Esophagus squamous epithelium (tissue), 5 donors: ENCODE data around the gene GPBP1. TPM values are rescaled to one million over a fixed set of nuclear protein-coding genes. Genes with fewer than 3 reads are reported as not detected.

ENCODE experiments used
- DNase-seq: peaks from one replicate; lab custom pipeline; 2025; lab: John Stamatoyannopoulos, UW
- H3K27ac ChIP-seq, 4 donors: fragments of 200-600 bp; sonication (generic); one replicate each; pipeline ENCODE4 v1.5.1; 2016 to 2019; ENCODE audit warnings: mild to moderate bottlenecking in 1 of 4
- H3K27me3 ChIP-seq, 4 donors: fragments of 200-600 bp; sonication (generic); 1 replicate in 3 of 4; 2 replicates in 1 of 4; pipeline versions ENCODE4 v1.5.1 to v1.6.0; 2017 to 2021; ENCODE audit warnings: antibody characterized with exemption in 1 of 4
- H3K36me3 ChIP-seq, 3 donors: fragments of 200-600 bp; sonication (generic); one replicate each; pipeline ENCODE4 v1.5.1; 2016 to 2019
- H3K4me1 ChIP-seq, 3 donors: fragments of 200-600 bp; sonication (generic); one replicate each; pipeline ENCODE4 v1.5.1; 2017 to 2019
- H3K4me3 ChIP-seq, 4 donors: fragments of 200-600 bp; sonication (generic); 1 replicate in 3 of 4; 2 replicates in 1 of 4; pipeline ENCODE4 v1.5.1; 2016 to 2019; ENCODE audit warnings: mild to moderate bottlenecking in 2 of 4, moderate library complexity in 1 of 4
- H3K9me3 ChIP-seq, 3 donors: fragments of 200-600 bp; sonication (generic); one replicate each; pipeline ENCODE4 v1.5.1; 2016 to 2019
- CTCF ChIP-seq, 6 experiments: fragments of 450-650 bp in 4 of 6; fragments of 200-600 bp in 2 of 6; sonication (generic) in 2 of 6; IDR thresholded peaks; one replicate each; pipeline ENCODE4 v1.5.1; 2016 to 2019; ENCODE audit warnings: antibody characterized with exemption in 6 of 6, mild to moderate bottlenecking in 4 of 6, moderate library complexity in 4 of 6
- POLR2A ChIP-seq, 4 donors: fragments of 450-650 bp; IDR thresholded peaks; one replicate each; pipeline ENCODE4 v1.6.1; 2017; ENCODE audit warnings: antibody characterized with exemption in 4 of 4, mild to moderate bottlenecking in 4 of 4, moderate library complexity in 3 of 4
- WGBS, 2 donors: methylation state at CpG; one replicate each; pipeline ENCODE4 v1.1.5; 2018; 5-methylcytosine and 5-hydroxymethylcytosine counted together
- intact Hi-C: fragments of 100-400 bp; cut with DNase I; formaldehyde crosslinking; loops from one replicate; pipeline ENCODE4 v1.15.0; 2022
- total RNA-seq, 4 donors: library from RNA; depleted of rRNA; stranded (reverse); fragments of >200 nt; gene quantifications; one replicate each; pipeline ENCODE4 v1.1.0, GENCODE V29; 2016
- donor health status: DM: yes; HTN: yes; CAD: no.

GPBP1 gene
- total RNA-seq, 4 donors from 2014 or later: 27.4 to 64.3 (median 43.2) TPM

- peaks cover 0 to 58% (median 4%) of the 10 kb centered on the region in 3 donors for H3K36me3 ChIP-seq
- no peak for DNase-seq
- H3K4me3 ChIP-seq: no peak overlapping the region
- TF ChIP-seq CTCF (IDR thresholded peaks at IDR 0.05): no peak
- TF ChIP-seq POLR2A (IDR thresholded peaks at IDR 0.05): no peak
- H3K4me1 ChIP-seq: peaks cover 2 to 68% (median 9%) of the 10 kb centered on the region in 3 donors
- intact Hi-C loops: no loop called here
- no peaks in the 10 kb centered on the region for H3K27me3 ChIP-seq
- H3K9me3 ChIP-seq: no peaks in the 10 kb centered on the region
- 76 to 93% methylated on average over 2 of the region's 2 CpGs for WGBS, 2 donors
- H3K27ac ChIP-seq: no peak overlapping the region
Observed at GRCh38 chr5:57195060-57195459, 21.2 kb downstream of the GPBP1 start.

- H3K36me3 ChIP-seq: peaks cover 0 to 40% (median 4%) of the 10 kb centered on the region in 3 donors
- DNase-seq: no peak
- intact Hi-C loops: no loop called here
- no peak for TF ChIP-seq CTCF (IDR thresholded peaks at IDR 0.05)
- TF ChIP-seq POLR2A (IDR thresholded peaks at IDR 0.05): no peak
- peak overlapping the region; percentile 10 to 74 (median 45) for H3K27ac ChIP-seq
- H3K9me3 ChIP-seq: no peaks in the 10 kb centered on the region
- H3K4me3 ChIP-seq: no peak overlapping the region
- H3K4me1 ChIP-seq: peaks cover 0 to 76% (median 21%) of the 10 kb centered on the region in 3 donors
- no peaks in the 10 kb centered on the region for H3K27me3 ChIP-seq
- WGBS, 2 donors: 19 to 22% methylated on average over 5 to 8 of the region's 8 CpGs
Observed at GRCh38 chr5:57199866-57200265, 26.0 kb downstream of the GPBP1 start.

- TF ChIP-seq POLR2A (IDR thresholded peaks at IDR 0.05): no peak
- TF ChIP-seq CTCF (IDR thresholded peaks at IDR 0.05): no peak
- DNase-seq: no peak
- Histone ChIP-seq H3K27ac (peak overlapping the region in 1 of 4 donors; percentile 30), H3K4me3 (no peak overlapping the region), H3K9me3 (no peaks in the 10 kb centered on the region), H3K36me3 (peaks cover 0 to 14% (median 0%) of the 10 kb centered on the region in 3 donors), H3K4me1 (peaks cover 0 to 88% (median 23%) of the 10 kb centered on the region in 3 donors), H3K27me3 (no peaks in the 10 kb centered on the region)
- WGBS, 2 donors: 65 to 68% methylated on average over 1 of the region's 1 CpG
- intact Hi-C loops: no loop called here
Observed at GRCh38 chr5:57202811-57203210, 29.0 kb downstream of the GPBP1 start.

- Histone ChIP-seq H3K36me3 (peaks cover 0 to 7% (median 0%) of the 10 kb centered on the region in 3 donors), H3K9me3 (no peaks in the 10 kb centered on the region), H3K4me1 (peaks cover 0 to 83% (median 15%) of the 10 kb centered on the region in 3 donors), H3K4me3 (no peak overlapping the region), H3K27me3 (no peaks in the 10 kb centered on the region), H3K27ac (no peak overlapping the region)
- intact Hi-C loops: no loop called here
- no peak for DNase-seq
- WGBS, 2 donors: 74 to 80% methylated on average over 4 of the region's 7 CpGs
- TF ChIP-seq CTCF (IDR thresholded peaks at IDR 0.05): no peak
- TF ChIP-seq POLR2A (IDR thresholded peaks at IDR 0.05): no peak
Observed at GRCh38 chr5:57207007-57207653, 33.3 kb downstream of the GPBP1 start.

GRCh38 chr5:57207681-57208080, 33.8 kb downstream of the GPBP1 start:
- Histone ChIP-seq H3K9me3 (no peaks in the 10 kb centered on the region), H3K27me3 (no peaks in the 10 kb centered on the region), H3K36me3 (peaks cover 0 to 7% (median 0%) of the 10 kb centered on the region in 3 donors), H3K27ac (peak overlapping the region in 1 of 4 donors; percentile 15), H3K4me1 (peaks cover 0 to 77% (median 12%) of the 10 kb centered on the region in 3 donors), H3K4me3 (no peak overlapping the region)
- DNase-seq: no peak
- intact Hi-C loops: no loop called here
- TF ChIP-seq CTCF (IDR thresholded peaks at IDR 0.05) (no peak), POLR2A (IDR thresholded peaks at IDR 0.05) (no peak)
- WGBS, 2 donors: 73 to 95% methylated on average over 2 to 7 of the region's 7 CpGs
